HEK293T (cell line): ENCODE results near the gene MADD.

ENCODE experiments used
- CTCF ChIA-PET: fragments of 350-600 bp; formaldehyde crosslinking; extraction: SDS; loops from one replicate; lab custom pipeline; 2021; ENCODE audit warnings: antibody characterized with exemption, inconsistent platforms; lab: Yijun Ruan, JAX
- POLR2A ChIA-PET: fragments of 350-600 bp; formaldehyde crosslinking; extraction: SDS; loops from one replicate; lab custom pipeline; 2020; ENCODE audit warnings: antibody characterized with exemption, inconsistent platforms; lab: Yijun Ruan, JAX
- DNase-seq: peaks from one replicate; pipeline ENCODE4 v3.0.0; 2012; ENCODE audit warnings: mixed read lengths; ENCODE audit errors: extremely low spot score
- ARNT ChIP-seq: fragments of 450-650 bp; IDR thresholded peaks from 2 replicates; pipeline ENCODE4 v1.6.1; 2017; ENCODE audit warnings: mild to moderate bottlenecking
- BHLHE40 ChIP-seq: fragments of 450-650 bp; IDR thresholded peaks from 2 replicates; pipeline ENCODE4 v1.6.1; 2016; ENCODE audit warnings: mild to moderate bottlenecking, moderate library complexity, borderline replicate concordance
- CTBP1 ChIP-seq: fragments of 450-650 bp; IDR thresholded peaks from 2 replicates; pipeline ENCODE4 v1.6.1; 2016; ENCODE audit warnings: borderline replicate concordance
- ELF4 ChIP-seq: fragments of 450-650 bp; IDR thresholded peaks from 2 replicates; pipeline ENCODE4 v1.6.1; 2017; ENCODE audit warnings: antibody characterized with exemption
- FOXA1 ChIP-seq: fragments of 450-650 bp; IDR thresholded peaks from 2 replicates; pipeline ENCODE4 v1.6.1; 2016; ENCODE audit warnings: mild to moderate bottlenecking
- FOXK2 ChIP-seq: fragments of 450-650 bp; IDR thresholded peaks from 2 replicates; pipeline ENCODE4 v1.6.1; 2016; ENCODE audit warnings: mild to moderate bottlenecking
- FOXM1 ChIP-seq: fragments of 450-650 bp; IDR thresholded peaks from 2 replicates; pipeline ENCODE4 v1.6.1; 2017; ENCODE audit warnings: mild to moderate bottlenecking, borderline replicate concordance
- HDGF ChIP-seq: fragments of 450-650 bp; IDR thresholded peaks from 2 replicates; pipeline ENCODE4 v1.6.1; 2017; ENCODE audit warnings: antibody characterized with exemption, borderline replicate concordance
- L3MBTL2 ChIP-seq: fragments of 450-650 bp; conservative IDR thresholded peaks from 2 replicates; pipeline ENCODE4 v1.6.1; 2016; ENCODE audit warnings: mild to moderate bottlenecking
- LEF1 ChIP-seq: fragments of 450-650 bp; IDR thresholded peaks from 2 replicates; pipeline ENCODE4 v1.6.1; 2017; ENCODE audit warnings: mild to moderate bottlenecking, borderline replicate concordance
- NFRKB ChIP-seq: fragments of 450-650 bp; IDR thresholded peaks from 2 replicates; pipeline ENCODE4 v1.6.1; 2016; ENCODE audit warnings: mild to moderate bottlenecking, moderate library complexity
- SP1 ChIP-seq: fragments of 450-650 bp; IDR thresholded peaks from 2 replicates; pipeline ENCODE4 v1.6.1; 2017
- SUZ12 ChIP-seq: fragments of 450-650 bp; IDR thresholded peaks from 2 replicates; pipeline ENCODE4 v1.6.1; 2016; ENCODE audit warnings: mild to moderate bottlenecking
- TARDBP ChIP-seq: fragments of 450-650 bp; IDR thresholded peaks from 2 replicates; pipeline ENCODE4 v1.6.1; 2016
- ZNF384 ChIP-seq: fragments of 450-650 bp; IDR thresholded peaks from 2 replicates; pipeline ENCODE4 v1.6.1; 2016
- TF ChIP-seq, protein P1 (sequence below): fragments of 450-650 bp; IDR thresholded peaks from 2 replicates; pipeline ENCODE4 v1.6.1; 2016

MADD gene

DNA sequence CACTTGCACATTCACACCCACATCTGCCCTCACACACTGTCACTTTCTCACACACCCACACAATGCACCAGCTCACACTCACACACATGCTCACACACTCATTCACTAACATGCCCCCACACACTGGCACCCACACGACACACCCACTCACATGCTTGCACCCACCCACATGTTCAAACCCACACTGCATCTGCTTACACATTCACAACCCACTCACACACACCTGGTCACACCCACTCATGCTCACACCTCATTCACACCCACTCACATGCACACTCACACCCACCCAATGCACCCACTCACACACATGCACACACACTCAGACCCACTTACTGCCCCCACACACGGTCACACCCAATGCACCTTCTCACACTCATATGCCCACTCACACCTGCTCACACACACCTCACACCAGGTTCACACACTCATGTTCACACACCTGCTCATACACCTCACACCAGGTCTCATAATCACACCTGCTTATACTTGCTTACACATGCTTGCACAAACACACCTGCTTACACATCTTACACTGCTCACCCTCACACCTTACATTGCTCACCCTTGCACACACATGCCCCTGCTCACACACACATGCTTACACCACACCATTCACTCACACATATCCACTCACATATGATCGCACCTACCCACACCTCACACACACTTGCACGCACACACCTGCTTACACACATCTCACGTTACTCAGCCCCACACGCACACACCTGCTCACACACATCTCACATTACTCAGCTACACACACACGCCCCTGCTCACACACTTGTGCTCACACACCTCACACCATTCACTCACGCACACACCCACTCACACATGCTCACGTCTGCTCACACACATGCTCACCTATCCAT lies 86.4 kb downstream of the MADD start:
- TF ChIP-seq, protein P1, sequence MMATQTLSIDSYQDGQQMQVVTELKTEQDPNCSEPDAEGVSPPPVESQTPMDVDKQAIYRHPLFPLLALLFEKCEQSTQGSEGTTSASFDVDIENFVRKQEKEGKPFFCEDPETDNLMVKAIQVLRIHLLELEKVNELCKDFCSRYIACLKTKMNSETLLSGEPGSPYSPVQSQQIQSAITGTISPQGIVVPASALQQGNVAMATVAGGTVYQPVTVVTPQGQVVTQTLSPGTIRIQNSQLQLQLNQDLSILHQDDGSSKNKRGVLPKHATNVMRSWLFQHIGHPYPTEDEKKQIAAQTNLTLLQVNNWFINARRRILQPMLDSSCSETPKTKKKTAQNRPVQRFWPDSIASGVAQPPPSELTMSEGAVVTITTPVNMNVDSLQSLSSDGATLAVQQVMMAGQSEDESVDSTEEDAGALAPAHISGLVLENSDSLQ, result no peak
- TF ChIP-seq ELF4 (no peak), TARDBP (no peak), NFRKB (no peak), HDGF (no peak), FOXA1 (no peak), BHLHE40 (no peak)
- POLR2A ChIA-PET, result no interaction called here
- CTCF ChIA-PET, result no interaction called here
- no peak for DNase-seq

DNA sequence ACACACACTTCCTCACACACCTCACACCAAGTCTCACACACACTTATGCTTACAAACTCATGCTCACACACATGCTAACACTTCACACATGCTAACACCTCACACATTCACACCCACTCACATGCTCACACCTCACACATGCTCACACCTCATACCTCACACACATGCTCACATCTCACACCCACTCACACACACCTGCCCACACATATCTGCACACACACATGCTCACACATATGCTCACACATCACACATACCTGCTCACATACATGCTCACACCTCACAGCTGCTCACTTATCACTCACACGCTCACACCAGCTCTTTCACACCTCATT lies 87.0 kb downstream of the MADD start:
- TF ChIP-seq ARNT (no peak), BHLHE40 (no peak), FOXK2 (no peak), SUZ12 (no peak), ZNF384 (no peak), TARDBP (no peak)
- TF ChIP-seq, protein P1, result no peak
- ChIA-PET POLR2A (no interaction called here), CTCF (no interaction called here)
- no peak for DNase-seq

DNA sequence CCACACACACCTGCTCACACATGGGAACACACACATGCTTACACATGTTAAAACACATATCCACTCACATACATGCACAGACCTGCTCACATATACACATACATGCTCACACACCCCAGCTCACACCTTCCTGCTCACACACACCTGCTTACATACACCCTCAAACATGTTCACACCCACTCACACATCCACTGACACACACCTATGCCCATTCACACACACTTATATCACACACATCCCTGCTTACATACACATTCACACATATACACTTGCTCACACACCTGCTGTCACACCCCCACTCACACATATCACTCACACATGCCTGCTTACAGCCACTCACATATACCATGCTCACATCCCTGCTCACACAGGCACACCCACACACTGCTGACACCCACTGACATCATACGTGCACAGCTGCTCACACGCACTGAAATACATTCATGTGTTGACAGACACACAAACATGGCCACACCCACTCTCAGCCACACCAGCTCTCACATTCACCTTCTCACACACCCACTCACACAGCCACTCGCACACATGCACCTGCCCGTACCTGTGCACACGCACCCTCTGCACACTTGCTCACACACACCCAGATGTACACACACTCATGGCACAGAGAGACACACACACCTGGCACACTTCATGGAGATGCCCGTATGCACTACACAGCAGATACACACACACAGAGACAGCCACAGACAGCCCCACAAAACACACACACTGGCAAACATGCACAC lies 88.2 kb downstream of the MADD start:
- ChIA-PET CTCF (no interaction called here), POLR2A (no interaction called here)
- no peak for DNase-seq
- TF ChIP-seq TARDBP, result no peak
- no peak for TF ChIP-seq LEF1
- no peak for TF ChIP-seq BHLHE40
- no peak for TF ChIP-seq FOXA1
- TF ChIP-seq ARNT, result no peak
- TF ChIP-seq, protein P1, result no peak

DNA sequence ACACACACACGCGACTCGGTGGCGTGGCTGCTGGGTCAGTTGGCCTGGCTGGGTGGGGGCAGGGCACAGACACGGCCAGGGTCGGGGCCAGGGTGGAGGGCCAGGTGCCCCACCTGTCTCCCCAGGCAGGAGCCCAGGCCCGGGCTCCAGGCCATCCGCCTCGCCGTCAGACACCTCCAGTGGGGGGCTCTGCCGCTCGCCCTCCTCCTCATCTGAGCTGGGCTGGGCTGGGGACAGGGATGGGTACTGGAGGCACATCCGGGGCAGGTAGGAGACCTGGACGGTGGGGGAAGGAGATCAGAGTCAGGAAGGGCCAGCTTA lies 88.8 kb downstream of the MADD start:
- CTCF ChIA-PET, result no interaction called here
- POLR2A ChIA-PET, result no interaction called here
- TF ChIP-seq ZNF384, result no peak
- no peak for TF ChIP-seq LEF1
- no peak for TF ChIP-seq FOXM1
- no peak for TF ChIP-seq SUZ12
- TF ChIP-seq FOXA1, result no peak
- no peak for TF ChIP-seq FOXK2
- no peak for TF ChIP-seq HDGF
- TF ChIP-seq, protein P1, result no peak
- TF ChIP-seq ARNT, result no peak
- no peak for TF ChIP-seq BHLHE40
- no peak for TF ChIP-seq TARDBP
- no peak for TF ChIP-seq SP1
- TF ChIP-seq L3MBTL2, result no peak
- TF ChIP-seq NFRKB, result no peak
- no peak for DNase-seq

DNA sequence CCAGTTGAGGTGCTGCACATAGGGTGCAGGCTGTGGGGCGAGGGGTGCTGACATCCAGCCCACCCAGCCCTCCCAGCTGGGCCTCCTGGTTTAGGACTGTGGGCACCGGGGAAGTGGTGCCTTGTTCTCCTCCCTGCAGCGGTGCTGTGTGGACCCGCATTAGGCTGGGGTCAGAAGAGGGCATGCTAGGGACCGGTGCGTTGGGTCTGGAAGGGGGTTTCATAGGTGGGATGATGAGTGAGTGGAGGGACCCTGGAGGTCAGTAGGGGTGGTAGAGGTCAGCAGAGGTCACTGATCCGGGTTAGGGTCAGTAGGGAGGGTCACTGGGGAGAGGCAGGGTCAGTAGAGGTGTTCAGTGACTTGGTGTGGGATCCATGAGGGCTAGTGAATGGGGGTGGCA lies 89.2 kb downstream of the MADD start:
- ChIA-PET POLR2A (no interaction called here), CTCF (interaction anchor here (0.7 kb wide), 1 partner anchor 180 kb away, joined by 3 read pairs; no protein-coding TSS in a partner anchor)
- DNase-seq, result no peak
- TF ChIP-seq LEF1 (no peak), FOXM1 (no peak), BHLHE40 (no peak), HDGF (no peak), SP1 (no peak), TARDBP (no peak), FOXA1 (no peak), L3MBTL2 (no peak), NFRKB (no peak), FOXK2 (no peak), ZNF384 (no peak), CTBP1 (no peak), ELF4 (no peak), ARNT (no peak)
- TF ChIP-seq, protein P1, result no peak
